Fibroblast of the conjunctiva (primary cell): ENCODE data around the gene PDZD8.
"Not testable (repeated sequence)": the region's sequence is repeated elsewhere in the genome, so short reads cannot be mapped to it uniquely, and the experiment has no call there.

Experiments used
- DNase-seq: peaks from one replicate; pipeline ENCODE4 v3.0.0-alpha.2; 2010; ENCODE audit warnings: low read depth

PDZD8 gene

GRCh38 chr10:117254774-117255735 lies 120.2 kb downstream of the PDZD8 start:
- DNase-seq: no peak

- no peak for DNase-seq
Measured at GRCh38 chr10:117254338-117254737, 120.9 kb downstream of the PDZD8 start.

GRCh38 chr10:117253908-117254307 lies 121.3 kb downstream of the PDZD8 start:
- no peak for DNase-seq

DNA sequence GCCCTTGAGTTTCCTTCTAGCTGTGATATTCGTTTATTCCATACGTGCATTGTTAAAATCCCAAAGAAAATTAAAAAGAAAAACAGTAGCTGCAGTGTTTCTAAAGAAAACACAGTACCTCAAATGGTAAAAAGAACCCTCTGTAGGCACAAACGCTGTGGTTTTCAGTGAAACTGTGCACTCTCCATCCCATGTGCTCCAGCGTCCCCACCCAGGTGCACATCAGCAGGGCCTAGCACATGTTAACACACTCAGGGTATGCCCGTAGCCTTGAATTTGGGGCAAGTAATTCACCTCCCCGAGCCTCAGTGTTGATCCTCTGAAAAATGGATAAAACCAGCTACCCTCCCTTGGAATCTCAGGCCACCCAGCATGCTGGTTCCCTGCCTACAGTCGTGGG lies 124.8 kb downstream of the PDZD8 start:
- no peak for DNase-seq

DNA sequence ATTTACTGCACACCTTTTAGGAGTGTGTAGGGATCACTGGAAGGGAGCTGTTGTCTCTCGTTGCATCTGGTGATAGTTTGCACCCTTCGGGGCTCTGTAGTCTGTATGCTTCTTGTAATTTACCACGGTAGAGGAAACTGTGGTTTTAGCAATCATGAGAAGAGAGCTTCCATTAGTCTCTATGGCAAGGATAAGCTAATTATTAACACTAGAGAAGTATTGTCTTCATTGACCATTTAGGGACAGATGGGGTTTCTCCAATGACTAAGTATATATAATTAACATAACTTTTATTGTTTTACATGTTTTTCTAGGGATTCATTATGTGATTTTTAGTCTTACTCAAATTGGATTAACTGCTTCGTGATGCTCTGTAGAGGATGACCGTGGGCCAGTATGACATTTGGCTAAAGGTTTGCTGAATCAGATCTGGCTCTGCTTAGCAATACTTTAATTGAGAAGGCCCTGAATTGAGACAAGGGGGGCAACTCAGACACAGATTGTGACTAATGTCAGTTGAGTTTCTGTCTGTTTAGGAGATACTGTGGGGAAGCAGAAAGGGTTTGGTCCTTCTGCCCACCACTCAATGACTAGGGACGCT lies 125.6 kb downstream of the PDZD8 start:
- DNase-seq: no peak

DNA sequence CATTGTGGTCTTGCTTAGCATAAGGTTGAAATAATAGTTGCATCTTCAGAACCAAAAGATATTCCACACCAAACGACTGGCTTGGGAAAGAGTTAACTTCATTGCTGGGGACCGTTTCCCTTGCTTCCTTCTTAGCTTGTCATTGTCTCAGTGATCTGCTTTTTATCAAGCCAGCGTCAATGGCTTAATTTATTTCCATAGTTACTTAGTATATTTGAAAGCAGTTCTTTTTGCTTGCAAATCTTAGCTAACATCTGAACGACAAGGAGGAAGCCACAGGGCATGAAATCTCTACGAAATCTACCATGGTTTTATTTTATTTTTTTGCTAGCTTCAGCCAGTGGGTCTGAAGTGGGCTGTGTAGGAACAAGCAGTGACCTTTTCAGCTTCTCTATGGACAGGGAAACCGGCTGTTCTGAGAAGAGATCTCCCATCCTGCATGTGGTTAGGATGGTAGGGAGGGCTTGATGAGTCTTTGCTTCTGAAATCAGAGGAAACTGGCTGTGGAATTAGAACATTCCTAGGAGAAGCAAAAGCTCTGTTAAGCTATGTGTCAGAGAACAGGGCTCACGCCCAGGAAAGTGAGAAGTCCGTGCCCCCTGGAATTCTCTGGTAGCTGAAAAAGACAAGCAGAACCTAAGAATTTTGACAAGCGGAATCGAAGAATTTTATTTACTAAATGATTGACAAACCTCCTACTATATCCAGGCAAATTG lies 126.3 kb downstream of the PDZD8 start:
- no peak for DNase-seq

DNA sequence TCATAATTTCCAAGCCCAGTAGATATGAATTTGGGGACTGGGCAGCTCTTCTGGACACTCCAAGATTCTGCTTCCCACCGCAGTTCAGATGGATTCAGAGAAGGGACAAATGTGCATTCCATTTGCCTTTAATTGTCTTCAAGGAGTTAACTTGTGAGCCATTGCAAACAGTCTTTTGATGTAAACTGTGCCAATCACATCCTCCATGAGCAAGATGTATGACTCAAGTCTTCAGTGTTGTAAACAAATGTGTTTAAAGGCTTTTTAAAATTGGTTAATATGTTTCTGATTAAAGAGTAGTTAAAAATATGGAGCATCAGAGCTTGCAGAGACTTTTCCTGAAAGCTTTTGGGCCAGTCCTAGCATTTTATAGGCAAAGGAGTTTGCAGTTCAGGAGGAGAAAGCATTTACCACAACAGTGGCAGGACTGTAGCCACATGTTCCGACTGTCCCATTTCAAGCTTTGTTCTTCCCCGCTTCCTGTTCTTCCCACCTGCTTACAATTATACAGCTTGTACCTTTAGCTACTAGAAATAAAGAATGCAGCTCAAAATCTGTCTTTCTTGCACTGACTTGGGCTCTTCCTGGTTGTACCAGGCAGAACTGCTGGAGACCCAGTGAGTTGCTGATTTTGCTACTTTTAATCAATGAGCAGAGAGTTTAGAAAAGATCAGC lies 128.1 kb downstream of the PDZD8 start:
- no peak for DNase-seq

DNA sequence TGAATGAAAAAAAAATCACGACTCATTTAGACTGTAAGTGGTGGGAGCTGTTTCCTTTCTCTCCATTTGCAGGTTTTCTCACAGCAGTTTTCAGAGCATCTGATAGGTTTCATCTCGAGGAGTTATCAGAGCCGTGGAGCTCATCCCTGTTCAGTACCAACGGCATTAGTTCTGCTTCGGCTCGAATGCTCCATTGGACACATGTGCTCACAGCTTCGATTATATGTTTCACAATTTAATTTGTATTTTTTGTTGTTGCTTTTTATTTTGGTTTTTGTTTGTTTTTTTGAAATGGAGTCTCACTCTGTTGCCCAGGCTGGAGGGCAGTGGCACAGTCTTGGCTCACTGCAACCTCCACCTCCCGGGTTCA lies 132.8 kb downstream of the PDZD8 start:
- no peak for DNase-seq

DNA sequence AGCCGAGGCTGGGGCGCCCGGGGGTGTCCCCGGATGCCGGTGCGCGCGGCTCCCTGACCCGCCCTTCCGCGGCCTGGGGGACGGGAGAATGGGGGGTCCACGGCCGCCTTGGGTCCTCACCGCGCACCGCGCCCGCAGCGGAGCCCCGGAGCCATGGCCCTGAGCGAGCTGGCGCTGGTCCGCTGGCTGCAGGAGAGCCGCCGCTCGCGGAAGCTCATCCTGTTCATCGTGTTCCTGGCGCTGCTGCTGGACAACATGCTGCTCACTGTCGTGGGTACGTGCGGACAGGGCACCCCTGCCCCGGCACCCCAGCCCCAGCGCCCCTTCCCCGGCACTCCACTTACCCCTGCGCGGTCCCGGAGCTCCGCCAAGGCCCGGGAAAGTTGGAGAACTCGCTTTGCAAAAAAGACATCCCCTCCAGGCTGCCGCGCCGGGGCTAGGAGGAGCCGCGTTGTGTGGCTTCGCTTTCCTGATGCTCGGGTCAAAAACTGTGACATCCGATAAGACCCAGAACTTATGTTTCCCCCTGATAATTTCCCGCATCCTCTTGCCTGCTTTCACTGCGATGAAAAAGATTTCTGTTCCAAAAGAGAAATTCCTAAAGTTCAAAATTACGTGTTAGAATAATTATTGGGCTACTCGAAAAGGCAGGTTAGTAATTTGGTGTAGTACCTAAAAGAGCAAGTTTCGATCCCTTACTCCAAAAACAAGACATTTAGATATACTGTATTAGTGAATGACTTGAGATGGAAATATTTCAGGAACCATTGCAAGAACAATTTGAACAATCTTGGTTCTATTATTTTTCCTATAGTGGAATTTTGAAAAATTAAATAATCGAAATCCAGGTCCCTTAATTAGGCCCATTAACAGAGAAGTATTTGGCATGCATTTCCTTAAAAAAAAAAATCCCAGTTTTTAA lies 133.4 kb downstream of the PDZD8 start:
- DNase-seq: no peak

DNA sequence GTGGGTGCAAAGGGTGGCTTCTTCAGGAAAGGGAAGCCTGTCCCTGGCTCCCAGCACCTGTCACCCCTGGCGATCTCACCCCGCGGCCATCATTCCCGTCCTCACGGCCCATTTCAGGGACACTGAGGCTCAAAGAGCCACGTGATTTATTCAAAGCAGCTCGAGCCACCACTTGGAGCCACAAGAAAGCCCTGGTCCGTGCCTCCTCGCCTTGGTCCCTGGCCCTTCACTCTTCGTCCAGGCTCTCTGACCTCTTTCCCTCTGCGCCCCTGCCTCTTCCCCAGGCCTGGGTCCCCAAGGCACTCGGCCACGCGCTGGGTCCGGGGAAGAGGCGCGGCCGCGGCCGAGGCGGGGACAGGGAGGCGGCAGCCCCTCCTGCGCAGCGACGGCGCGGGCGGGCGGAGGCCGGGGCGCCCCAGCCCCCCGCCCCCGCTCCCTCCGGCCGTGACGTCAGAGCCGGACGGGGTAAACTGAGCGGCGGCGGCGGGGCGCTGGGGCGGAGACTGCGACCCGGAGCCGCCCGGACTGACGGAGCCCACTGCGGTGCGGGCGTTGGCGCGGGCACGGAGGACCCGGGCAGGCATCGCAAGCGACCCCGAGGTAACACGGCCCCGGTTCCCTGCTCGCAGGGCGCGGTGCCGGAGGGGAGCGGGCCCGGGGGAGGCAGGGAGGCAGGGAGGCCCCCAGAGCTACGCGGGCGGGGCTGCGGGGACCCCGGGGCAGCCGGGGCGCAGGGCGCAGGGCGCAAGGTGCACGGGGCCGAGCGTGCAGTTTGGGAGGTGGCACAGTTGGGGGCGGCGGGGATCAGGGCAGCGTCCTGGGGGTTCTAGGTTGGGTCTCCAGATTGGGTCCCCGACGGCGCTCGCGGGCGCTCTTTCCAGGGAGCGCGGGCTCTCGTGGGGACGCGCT lies 134.4 kb downstream of the PDZD8 start, which contains the start of gene SLC18A2:
Gene SLC18A2 (plus strand): TSS at position 494 of the 909 bp plus-strand sequence. CDS start 580 bp downstream, outside the sequence.
- no peak for DNase-seq

GRCh38 chr10:117239721-117240620 lies 135.3 kb downstream of the PDZD8 start:
- DNase-seq: no peak

- no peak for DNase-seq
Measured at GRCh38 chr10:117239051-117239450, 136.2 kb downstream of the PDZD8 start.

- no peak for DNase-seq
Measured at GRCh38 chr10:117237401-117237991, 137.7 kb downstream of the PDZD8 start.

DNA sequence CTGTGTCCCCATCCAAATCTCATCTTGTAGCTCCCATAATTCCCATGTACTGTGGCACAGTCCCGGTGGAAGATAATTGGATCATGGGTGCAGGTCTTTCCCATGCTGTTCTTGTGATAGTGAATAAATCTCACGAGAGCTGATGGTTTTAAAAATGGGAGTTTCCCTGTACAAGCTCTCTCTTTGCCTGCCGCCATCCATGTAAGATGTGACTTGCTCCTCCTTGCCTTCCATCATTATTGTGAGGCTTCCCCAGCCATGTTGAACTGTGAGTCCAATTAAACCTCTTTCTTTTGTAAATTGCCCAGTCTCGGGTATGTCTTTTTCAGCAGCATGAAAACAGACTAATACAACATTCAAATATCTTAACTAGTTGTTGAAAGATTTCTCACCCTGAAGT lies 145.1 kb downstream of the PDZD8 start:
- DNase-seq: not testable (repeated sequence)

DNA sequence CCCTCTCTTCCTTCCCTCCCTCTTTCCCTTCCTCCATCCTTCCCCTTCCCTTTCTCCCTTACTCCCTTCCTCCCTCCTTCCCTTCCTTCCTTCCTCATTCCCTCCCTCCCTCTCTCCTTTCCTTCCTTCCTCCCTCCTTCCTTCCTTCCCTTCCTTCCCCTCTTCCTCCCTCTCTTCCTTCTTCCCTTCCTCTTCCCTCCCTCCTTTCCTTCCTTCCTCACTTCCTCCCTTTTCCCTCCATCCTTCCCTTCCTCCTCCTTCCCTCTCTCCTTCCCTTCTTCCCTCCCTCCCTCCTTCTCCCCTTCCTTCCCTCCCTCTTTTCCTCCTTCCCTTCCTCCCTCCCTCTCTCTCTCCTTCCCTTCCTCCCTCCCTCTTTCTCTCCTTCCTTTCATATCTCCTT lies 147.0 kb downstream of the PDZD8 start:
- DNase-seq: no peak
